Panc1 (cell line): ENCODE data around the gene AMPH. TPM values are rescaled to one million over a fixed set of nuclear protein-coding genes. Genes with fewer than 3 reads are reported as not detected.

Experiments
- ATAC-seq: fragments of 200-7000 bp; cut with Tn5 transposase; 2 replicates; pipeline ENCODE4 v1.9.1; 2020; ENCODE audit warnings: mild to moderate bottlenecking, moderate library complexity
- BruUV-seq: library from RNA; stranded (reverse); fragments of 400-500 nt; replicated peaks from 2 replicates; lab custom pipeline; 2021; lab: Mats Ljungman, UMichigan
- CTCF ChIA-PET: fragments of 300-600 bp; sonication (Branson Sonifier 250); formaldehyde crosslinking; loops from one replicate; lab custom pipeline; 2022; ENCODE audit warnings: antibody characterized with exemption; lab: Charles Lee
- POLR2A ChIA-PET: fragments of 300-600 bp; sonication (Branson Sonifier 250); formaldehyde crosslinking; loops from one replicate; lab custom pipeline; 2022; ENCODE audit warnings: antibody characterized with exemption; lab: Charles Lee
- DNase-seq: peaks from one replicate; pipeline ENCODE4 v3.0.0-alpha.2; 2010; ENCODE audit warnings: low read depth, low spot score
- H3K27ac ChIP-seq: 2 replicates; pipeline ENCODE4 v1.5.1; 2011; ENCODE audit warnings: mild to moderate bottlenecking, low read length, inconsistent platforms
- H3K27me3 ChIP-seq: fragments of 200-500 bp; sonication (Bioruptor generic); 2 replicates; pipeline ENCODE4 v1.6.0; 2014; ENCODE audit warnings: low read length, inconsistent platforms; ENCODE audit not compliant: control insufficient read depth, insufficient read depth
- H3K36me3 ChIP-seq: fragments of 200-500 bp; sonication (Bioruptor generic); 2 replicates; pipeline ENCODE4 v1.5.1; 2014; ENCODE audit warnings: inconsistent platforms, mild to moderate bottlenecking, low read length, moderate library complexity; ENCODE audit not compliant: control insufficient read depth, insufficient read depth
- H3K4me1 ChIP-seq: 2 replicates; pipeline ENCODE4 v1.5.1; 2011; ENCODE audit warnings: inconsistent platforms, mild to moderate bottlenecking, low read length, moderate library complexity; ENCODE audit not compliant: control insufficient read depth, insufficient read depth
- H3K4me3 ChIP-seq, 2 experiments: 2 replicates each; pipeline ENCODE4 v1.5.1; 2011 to 2012; ENCODE audit warnings: low read depth in 2 of 2, low read length in 2 of 2, mild to moderate bottlenecking in 2 of 2, inconsistent platforms in 1 of 2, moderate library complexity in 1 of 2
- H3K9me3 ChIP-seq: fragments of 200-500 bp; sonication (Bioruptor generic); 2 replicates; pipeline ENCODE4 v1.5.1; 2014; ENCODE audit warnings: low read depth, mild to moderate bottlenecking, inconsistent platforms, low read length, moderate library complexity; ENCODE audit not compliant: control insufficient read depth, insufficient read depth
- POLR2AphosphoS5 ChIP-seq: IDR thresholded peaks from 2 replicates; pipeline ENCODE4 v1.6.1; 2012; ENCODE audit warnings: mild to moderate bottlenecking, low read depth, low read length, moderate library complexity
- SIN3A ChIP-seq: IDR thresholded peaks from 2 replicates; pipeline ENCODE4 v1.6.1; 2012; ENCODE audit warnings: low read depth, mild to moderate bottlenecking, low read length, moderate library complexity, borderline replicate concordance; ENCODE audit not compliant: insufficient read depth
- TCF7L2 ChIP-seq: IDR thresholded peaks from 2 replicates; pipeline ENCODE4 v1.6.1; 2011; ENCODE audit warnings: mild to moderate bottlenecking, low read depth, low read length, inconsistent platforms
- in situ Hi-C: cut with HindIII; loops from 2 replicates; pipeline ENCODE4 v1.10.0; 2016; ENCODE audit warnings: low sequenced_read_pairs, low pct_unique_long_range_greater_than_20kb
- intact Hi-C: fragments of 100-400 bp; cut with micrococcal nuclease; formaldehyde crosslinking; loops from one replicate; pipeline ENCODE4 v1.10.0; 2022; ENCODE audit not compliant: unreplicated experiment
- total RNA-seq: library from RNA; stranded (reverse); gene quantifications from one replicate; pipeline ENCODE4 v1.2.1, GENCODE V29; 2021; ENCODE audit not compliant: unreplicated experiment
- TF ChIP-seq, protein P1 (sequence below): fragments of 450-650 bp; IDR thresholded peaks from 2 replicates; pipeline ENCODE4 v1.5.1; 2017; ENCODE audit warnings: mild to moderate bottlenecking
- TF ChIP-seq, protein P2 (sequence below), 2 experiments: IDR thresholded peaks; 2 replicates each; pipeline ENCODE4 v1.6.1; 2011 to 2012; ENCODE audit warnings: low read depth in 2 of 2, control low read depth in 1 of 2, low read length in 1 of 2, mild to moderate bottlenecking in 1 of 2, moderate library complexity in 1 of 2; ENCODE audit not compliant: insufficient read depth in 1 of 2

AMPH gene
- total RNA-seq, 1 experiment from 2014 or later: not detected

GRCh38 chr7:38461887-38462286 is 169.3 kb downstream of the AMPH start:
- Histone ChIP-seq H3K36me3 (no peaks in the 10 kb centered on the region), H3K27ac (no peak overlapping the region), H3K27me3 (peaks cover 5% of the 10 kb centered on the region; the same call in 1 of the 2 replicates), H3K4me1 (no peaks in the 10 kb centered on the region), H3K9me3 (no peaks in the 10 kb centered on the region; the same call in 1 of the 2 replicates), H3K4me3 (no peak overlapping the region)
- POLR2A ChIA-PET: no interaction called here
- ATAC-seq (no peak), DNase-seq (no peak)
- no TSS peak for BruUV-seq
- intact Hi-C loops (no loop called here), in situ Hi-C loops (no loop called here)
- TF ChIP-seq TCF7L2 (no peak), SIN3A (no peak), POLR2AphosphoS5 (no peak)
- TF ChIP-seq, protein P1, sequence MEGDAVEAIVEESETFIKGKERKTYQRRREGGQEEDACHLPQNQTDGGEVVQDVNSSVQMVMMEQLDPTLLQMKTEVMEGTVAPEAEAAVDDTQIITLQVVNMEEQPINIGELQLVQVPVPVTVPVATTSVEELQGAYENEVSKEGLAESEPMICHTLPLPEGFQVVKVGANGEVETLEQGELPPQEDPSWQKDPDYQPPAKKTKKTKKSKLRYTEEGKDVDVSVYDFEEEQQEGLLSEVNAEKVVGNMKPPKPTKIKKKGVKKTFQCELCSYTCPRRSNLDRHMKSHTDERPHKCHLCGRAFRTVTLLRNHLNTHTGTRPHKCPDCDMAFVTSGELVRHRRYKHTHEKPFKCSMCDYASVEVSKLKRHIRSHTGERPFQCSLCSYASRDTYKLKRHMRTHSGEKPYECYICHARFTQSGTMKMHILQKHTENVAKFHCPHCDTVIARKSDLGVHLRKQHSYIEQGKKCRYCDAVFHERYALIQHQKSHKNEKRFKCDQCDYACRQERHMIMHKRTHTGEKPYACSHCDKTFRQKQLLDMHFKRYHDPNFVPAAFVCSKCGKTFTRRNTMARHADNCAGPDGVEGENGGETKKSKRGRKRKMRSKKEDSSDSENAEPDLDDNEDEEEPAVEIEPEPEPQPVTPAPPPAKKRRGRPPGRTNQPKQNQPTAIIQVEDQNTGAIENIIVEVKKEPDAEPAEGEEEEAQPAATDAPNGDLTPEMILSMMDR: no peak
- TF ChIP-seq, protein P2, sequence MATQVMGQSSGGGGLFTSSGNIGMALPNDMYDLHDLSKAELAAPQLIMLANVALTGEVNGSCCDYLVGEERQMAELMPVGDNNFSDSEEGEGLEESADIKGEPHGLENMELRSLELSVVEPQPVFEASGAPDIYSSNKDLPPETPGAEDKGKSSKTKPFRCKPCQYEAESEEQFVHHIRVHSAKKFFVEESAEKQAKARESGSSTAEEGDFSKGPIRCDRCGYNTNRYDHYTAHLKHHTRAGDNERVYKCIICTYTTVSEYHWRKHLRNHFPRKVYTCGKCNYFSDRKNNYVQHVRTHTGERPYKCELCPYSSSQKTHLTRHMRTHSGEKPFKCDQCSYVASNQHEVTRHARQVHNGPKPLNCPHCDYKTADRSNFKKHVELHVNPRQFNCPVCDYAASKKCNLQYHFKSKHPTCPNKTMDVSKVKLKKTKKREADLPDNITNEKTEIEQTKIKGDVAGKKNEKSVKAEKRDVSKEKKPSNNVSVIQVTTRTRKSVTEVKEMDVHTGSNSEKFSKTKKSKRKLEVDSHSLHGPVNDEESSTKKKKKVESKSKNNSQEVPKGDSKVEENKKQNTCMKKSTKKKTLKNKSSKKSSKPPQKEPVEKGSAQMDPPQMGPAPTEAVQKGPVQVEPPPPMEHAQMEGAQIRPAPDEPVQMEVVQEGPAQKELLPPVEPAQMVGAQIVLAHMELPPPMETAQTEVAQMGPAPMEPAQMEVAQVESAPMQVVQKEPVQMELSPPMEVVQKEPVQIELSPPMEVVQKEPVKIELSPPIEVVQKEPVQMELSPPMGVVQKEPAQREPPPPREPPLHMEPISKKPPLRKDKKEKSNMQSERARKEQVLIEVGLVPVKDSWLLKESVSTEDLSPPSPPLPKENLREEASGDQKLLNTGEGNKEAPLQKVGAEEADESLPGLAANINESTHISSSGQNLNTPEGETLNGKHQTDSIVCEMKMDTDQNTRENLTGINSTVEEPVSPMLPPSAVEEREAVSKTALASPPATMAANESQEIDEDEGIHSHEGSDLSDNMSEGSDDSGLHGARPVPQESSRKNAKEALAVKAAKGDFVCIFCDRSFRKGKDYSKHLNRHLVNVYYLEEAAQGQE (IDR thresholded peaks at IDR 0.05; ENCODE audit: insufficient read depth in 1 of 2, low read depth in 2 of 2, low read length in 1 of 2): no peak
- CTCF ChIA-PET: no interaction called here

DNA sequence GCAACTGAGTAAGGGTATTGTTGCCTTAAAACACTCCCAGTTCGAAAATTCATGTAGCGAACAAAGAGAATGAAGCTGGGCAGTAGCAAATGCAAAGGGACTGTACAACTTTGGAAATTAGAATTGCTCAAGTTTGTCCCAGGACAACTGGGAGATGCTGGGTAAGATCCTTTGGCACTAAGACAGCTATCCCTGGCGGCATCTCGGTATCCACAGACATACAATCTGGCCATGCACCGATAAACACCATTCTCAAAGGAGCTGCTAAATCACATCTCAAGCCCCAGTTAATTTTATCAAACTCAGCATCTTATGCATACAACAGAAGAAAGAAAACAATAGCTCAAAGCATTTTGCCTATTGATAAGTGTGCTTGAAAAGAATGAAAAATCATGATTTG is 177.3 kb downstream of the AMPH start:
- DNase-seq: no peak
- CTCF ChIA-PET: interaction anchor here (0.8 kb wide), 1 partner anchor 206 kb away, joined by 3 read pairs; no protein-coding TSS in a partner anchor
- BruUV-seq: no TSS peak
- TF ChIP-seq SIN3A: no peak
- Histone ChIP-seq H3K4me1 (no peaks in the 10 kb centered on the region), H3K27ac (no peak overlapping the region), H3K27me3 (peaks cover 7% of the 10 kb centered on the region; the same call in 1 of the 2 replicates), H3K9me3 (no peaks in the 10 kb centered on the region; the same call in 1 of the 2 replicates), H3K36me3 (no peaks in the 10 kb centered on the region), H3K4me3 (no peak overlapping the region)
- POLR2A ChIA-PET: no interaction called here
- ATAC-seq: no peak
- in situ Hi-C loops (no loop called here), intact Hi-C loops (no loop called here)

DNA sequence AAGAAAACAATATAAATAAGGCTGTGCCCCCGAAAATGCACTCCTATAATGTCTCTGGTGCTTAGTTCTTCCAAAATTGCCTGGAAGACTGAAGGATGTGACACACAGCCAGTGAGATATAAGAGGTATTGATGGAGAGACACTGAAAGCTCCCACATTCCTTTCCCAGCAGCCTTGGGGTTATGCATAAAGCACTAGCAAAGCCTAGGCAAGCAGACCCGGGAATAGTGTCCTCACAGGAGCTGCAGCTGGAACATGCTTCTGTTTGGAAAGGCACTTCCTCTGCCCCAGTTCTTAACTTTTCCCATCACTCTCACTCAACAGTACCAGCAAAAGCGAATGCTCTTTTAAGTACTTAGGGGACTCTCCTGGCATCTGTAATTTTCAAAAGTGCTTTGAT is 178.0 kb downstream of the AMPH start:
- ATAC-seq (no peak), DNase-seq (no peak)
- Histone ChIP-seq H3K27ac (no peak overlapping the region), H3K4me3 (no peak overlapping the region), H3K27me3 (peaks cover 7% of the 10 kb centered on the region; the same call in 1 of the 2 replicates), H3K9me3 (no peaks in the 10 kb centered on the region; the same call in 1 of the 2 replicates), H3K36me3 (no peaks in the 10 kb centered on the region), H3K4me1 (no peaks in the 10 kb centered on the region)
- POLR2A ChIA-PET: no interaction called here
- TF ChIP-seq SIN3A: no peak
- TF ChIP-seq, protein P2 (IDR thresholded peaks at IDR 0.05; ENCODE audit: insufficient read depth in 1 of 2, low read depth in 2 of 2, low read length in 1 of 2): no peak
- no peak for TF ChIP-seq TCF7L2
- TF ChIP-seq, protein P1: no peak
- no peak for TF ChIP-seq POLR2AphosphoS5
- intact Hi-C loops: no loop called here
- in situ Hi-C loops: no loop called here
- CTCF ChIA-PET: no interaction called here
- BruUV-seq: no TSS peak
